ENCODE results near the gene CCDC97. TPM values are rescaled to one million over a fixed set of nuclear protein-coding genes. Genes with fewer than 3 reads are reported as not detected.
"Not testable (repeated sequence)": the region's sequence is repeated elsewhere in the genome, so short reads cannot be mapped to it uniquely, and the experiment has no call there.

The CCDC97 gene
- total RNA-seq, 1 donor: 9.0 TPM

DNA sequence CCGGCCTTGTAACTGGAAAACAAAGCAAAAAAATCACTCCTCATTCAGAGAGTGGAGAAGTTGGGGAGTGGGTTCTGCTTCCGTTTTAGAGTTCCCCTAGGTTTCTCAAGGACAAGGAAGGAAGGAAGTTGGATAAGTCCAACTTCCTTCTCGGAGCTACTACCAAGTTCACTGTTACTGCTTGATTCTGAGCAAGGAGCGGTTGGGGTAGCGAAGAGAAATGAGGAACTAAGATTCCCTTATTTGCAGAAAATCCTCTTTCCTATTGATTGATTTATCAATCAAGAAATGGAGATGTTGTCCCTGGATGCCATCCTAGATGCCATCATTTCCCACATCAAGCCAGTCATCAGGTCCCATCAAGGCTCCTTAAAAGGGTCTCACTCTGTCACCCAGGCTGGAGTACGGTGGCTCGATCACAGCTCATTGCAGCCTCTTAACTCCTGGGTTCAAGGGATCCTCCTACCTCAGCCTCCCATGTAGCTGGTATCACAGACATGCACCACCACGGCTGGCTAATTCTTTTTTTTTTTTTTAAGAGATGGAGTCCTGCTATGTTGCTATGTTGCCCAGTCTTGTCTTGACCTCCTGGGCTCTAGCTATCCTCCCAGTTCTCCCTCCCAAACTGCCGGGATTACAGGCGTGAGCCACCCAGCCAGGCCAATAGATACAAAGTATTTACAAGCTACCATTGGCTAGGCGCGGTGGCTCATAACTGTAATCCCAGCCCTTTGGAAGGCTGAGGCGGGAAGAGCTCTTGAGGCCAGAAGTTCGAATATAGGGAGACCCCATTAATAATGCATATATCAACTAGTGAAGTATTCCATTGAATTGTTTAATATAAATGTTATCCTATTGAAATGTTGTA, 54.8 kb downstream of the CCDC97 start:
- H4K20me1 ChIP-seq (ENCODE audit: insufficient read depth, low read length): no peaks in the 10 kb centered on the region
- H3K4me2 ChIP-seq (ENCODE audit: insufficient read depth, low read length): peak overlapping the region; percentile 87
- H3K36me3 ChIP-seq (ENCODE audit: insufficient read depth, low read length): peaks cover 5% of the 10 kb centered on the region
- no peaks in the 10 kb centered on the region for H3K9me3 ChIP-seq (ENCODE audit: low read depth, low read length)
- H3K4me1 ChIP-seq (ENCODE audit: insufficient read depth, low read length): peaks cover 24% of the 10 kb centered on the region
- DNase-seq (ENCODE audit: insufficient read length, low spot score, missing footprints): no peak
- peaks cover 42% of the 10 kb centered on the region for H3K79me2 ChIP-seq (ENCODE audit: insufficient read depth, low read length)
- H3K4me3 ChIP-seq (ENCODE audit: insufficient read depth, low read length): peak overlapping the region; percentile 94
- no peaks in the 10 kb centered on the region for H3K27me3 ChIP-seq (ENCODE audit: insufficient read depth, low read length)
- TF ChIP-seq, protein P1, sequence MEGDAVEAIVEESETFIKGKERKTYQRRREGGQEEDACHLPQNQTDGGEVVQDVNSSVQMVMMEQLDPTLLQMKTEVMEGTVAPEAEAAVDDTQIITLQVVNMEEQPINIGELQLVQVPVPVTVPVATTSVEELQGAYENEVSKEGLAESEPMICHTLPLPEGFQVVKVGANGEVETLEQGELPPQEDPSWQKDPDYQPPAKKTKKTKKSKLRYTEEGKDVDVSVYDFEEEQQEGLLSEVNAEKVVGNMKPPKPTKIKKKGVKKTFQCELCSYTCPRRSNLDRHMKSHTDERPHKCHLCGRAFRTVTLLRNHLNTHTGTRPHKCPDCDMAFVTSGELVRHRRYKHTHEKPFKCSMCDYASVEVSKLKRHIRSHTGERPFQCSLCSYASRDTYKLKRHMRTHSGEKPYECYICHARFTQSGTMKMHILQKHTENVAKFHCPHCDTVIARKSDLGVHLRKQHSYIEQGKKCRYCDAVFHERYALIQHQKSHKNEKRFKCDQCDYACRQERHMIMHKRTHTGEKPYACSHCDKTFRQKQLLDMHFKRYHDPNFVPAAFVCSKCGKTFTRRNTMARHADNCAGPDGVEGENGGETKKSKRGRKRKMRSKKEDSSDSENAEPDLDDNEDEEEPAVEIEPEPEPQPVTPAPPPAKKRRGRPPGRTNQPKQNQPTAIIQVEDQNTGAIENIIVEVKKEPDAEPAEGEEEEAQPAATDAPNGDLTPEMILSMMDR (IDR thresholded peaks at IDR 0.05; ENCODE audit: extremely low read depth, low read depth, low read length): no peak
- H3K27ac ChIP-seq (ENCODE audit: low read depth, low read length): peak overlapping the region; percentile 100
- peak overlapping the region; percentile 83 for H2AFZ ChIP-seq (ENCODE audit: low read length)

DNA sequence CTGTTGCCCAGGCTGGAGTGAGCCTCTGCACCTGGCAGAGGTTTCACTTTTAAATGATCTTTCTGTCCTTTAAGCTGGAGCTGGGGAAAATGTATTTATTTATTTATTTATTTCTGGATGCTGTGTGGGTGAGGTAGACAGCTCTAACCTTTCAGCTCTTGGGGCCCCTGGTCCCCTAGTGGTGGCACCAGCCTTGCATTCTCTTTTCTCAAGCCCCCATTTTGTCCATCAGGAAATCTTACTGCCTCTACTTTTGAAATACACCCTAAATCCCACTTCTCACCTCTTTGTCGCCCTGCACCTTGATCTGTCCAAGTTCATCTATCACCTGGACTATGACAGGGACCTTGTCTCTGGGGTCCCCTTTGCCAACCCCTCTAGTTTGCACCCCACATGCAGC, 56.1 kb downstream of the CCDC97 start:
- Histone ChIP-seq H4K20me1 (ENCODE audit: insufficient read depth, low read length) (no peaks in the 10 kb centered on the region), H3K4me2 (ENCODE audit: insufficient read depth, low read length) (no peak overlapping the region), H3K9me3 (ENCODE audit: low read depth, low read length) (no peaks in the 10 kb centered on the region), H3K27ac (ENCODE audit: low read depth, low read length) (peak overlapping the region; percentile 41), H3K4me3 (ENCODE audit: insufficient read depth, low read length) (no peak overlapping the region), H3K79me2 (ENCODE audit: insufficient read depth, low read length) (peaks cover 45% of the 10 kb centered on the region), H3K36me3 (ENCODE audit: insufficient read depth, low read length) (peaks cover 3% of the 10 kb centered on the region), H3K27me3 (ENCODE audit: insufficient read depth, low read length) (no peaks in the 10 kb centered on the region), H3K4me1 (ENCODE audit: insufficient read depth, low read length) (peaks cover 24% of the 10 kb centered on the region), H2AFZ (ENCODE audit: low read length) (no peak overlapping the region)
- TF ChIP-seq, protein P1 (IDR thresholded peaks at IDR 0.05; ENCODE audit: extremely low read depth, low read depth, low read length): peak; percentile 21
- no peak for DNase-seq (ENCODE audit: insufficient read length, low spot score, missing footprints)

DNA sequence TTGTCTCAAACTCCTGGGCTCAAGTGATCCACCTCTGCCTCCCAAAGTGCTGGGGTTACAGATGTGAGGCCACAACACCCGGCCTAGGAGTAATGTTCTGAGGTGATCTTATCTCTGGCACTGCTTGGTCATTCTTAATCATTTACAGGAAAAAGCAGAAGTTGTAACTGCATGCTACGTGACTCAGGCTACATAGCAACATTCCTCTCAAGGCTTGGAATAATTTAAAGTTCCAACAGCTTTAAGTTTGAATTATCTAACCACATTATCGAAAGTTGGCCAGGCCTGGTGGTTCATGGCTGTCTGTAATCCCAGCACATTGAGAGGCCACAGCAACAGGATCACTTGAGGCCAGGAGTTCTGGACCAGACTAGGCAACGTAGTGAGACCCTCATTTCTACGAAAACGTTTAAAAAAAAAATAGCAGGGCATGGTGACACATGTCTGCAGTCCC, 57.9 kb downstream of the CCDC97 start:
- no peaks in the 10 kb centered on the region for H4K20me1 ChIP-seq (ENCODE audit: insufficient read depth, low read length)
- no peaks in the 10 kb centered on the region for H3K9me3 ChIP-seq (ENCODE audit: low read depth, low read length)
- H3K36me3 ChIP-seq (ENCODE audit: insufficient read depth, low read length): no peaks in the 10 kb centered on the region
- no peaks in the 10 kb centered on the region for H3K27me3 ChIP-seq (ENCODE audit: insufficient read depth, low read length)
- TF ChIP-seq, protein P1 (IDR thresholded peaks at IDR 0.05; ENCODE audit: extremely low read depth, low read depth, low read length): no peak
- peak overlapping the region; percentile 54 for H3K4me2 ChIP-seq (ENCODE audit: insufficient read depth, low read length)
- peak; percentile 90 for DNase-seq (ENCODE audit: insufficient read length, low spot score, missing footprints)
- H3K27ac ChIP-seq (ENCODE audit: low read depth, low read length): peak overlapping the region; percentile 90
- peak overlapping the region; percentile 35 for H2AFZ ChIP-seq (ENCODE audit: low read length)
- H3K79me2 ChIP-seq (ENCODE audit: insufficient read depth, low read length): peaks cover 51% of the 10 kb centered on the region
- peaks cover 24% of the 10 kb centered on the region for H3K4me1 ChIP-seq (ENCODE audit: insufficient read depth, low read length)
- H3K4me3 ChIP-seq (ENCODE audit: insufficient read depth, low read length): no peak overlapping the region

DNA sequence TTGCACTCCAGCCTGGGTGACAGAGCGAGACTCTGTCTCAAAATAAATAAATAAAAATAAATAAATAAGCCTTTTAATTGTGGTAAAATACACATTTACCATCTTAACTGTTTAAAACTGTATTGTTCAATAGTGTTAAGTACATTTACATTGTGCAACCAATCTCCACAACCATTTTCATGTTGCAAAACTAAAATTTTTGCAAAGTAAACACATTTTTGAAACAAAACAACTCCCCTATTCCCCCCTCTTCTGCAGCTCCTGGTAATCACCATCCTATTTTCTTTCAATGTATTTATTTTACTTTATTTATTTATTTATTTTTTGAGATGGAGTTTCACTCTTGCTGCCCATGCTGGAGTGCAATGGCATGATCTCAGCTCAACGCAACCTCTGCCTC, 59.8 kb downstream of the CCDC97 start:
- no peaks in the 10 kb centered on the region for H3K9me3 ChIP-seq (ENCODE audit: low read depth, low read length)
- H3K4me1 ChIP-seq (ENCODE audit: insufficient read depth, low read length): peaks cover 18% of the 10 kb centered on the region
- H3K27ac ChIP-seq (ENCODE audit: low read depth, low read length): no peak overlapping the region
- H4K20me1 ChIP-seq (ENCODE audit: insufficient read depth, low read length): peaks cover 10% of the 10 kb centered on the region
- TF ChIP-seq, protein P1 (IDR thresholded peaks at IDR 0.05; ENCODE audit: extremely low read depth, low read depth, low read length): no peak
- H3K36me3 ChIP-seq (ENCODE audit: insufficient read depth, low read length): no peaks in the 10 kb centered on the region
- no peak overlapping the region for H2AFZ ChIP-seq (ENCODE audit: low read length)
- no peak overlapping the region for H3K4me3 ChIP-seq (ENCODE audit: insufficient read depth, low read length)
- DNase-seq (ENCODE audit: insufficient read length, low spot score, missing footprints): no peak
- no peaks in the 10 kb centered on the region for H3K27me3 ChIP-seq (ENCODE audit: insufficient read depth, low read length)
- H3K4me2 ChIP-seq (ENCODE audit: insufficient read depth, low read length): no peak overlapping the region
- H3K79me2 ChIP-seq (ENCODE audit: insufficient read depth, low read length): peaks cover 50% of the 10 kb centered on the region

DNA sequence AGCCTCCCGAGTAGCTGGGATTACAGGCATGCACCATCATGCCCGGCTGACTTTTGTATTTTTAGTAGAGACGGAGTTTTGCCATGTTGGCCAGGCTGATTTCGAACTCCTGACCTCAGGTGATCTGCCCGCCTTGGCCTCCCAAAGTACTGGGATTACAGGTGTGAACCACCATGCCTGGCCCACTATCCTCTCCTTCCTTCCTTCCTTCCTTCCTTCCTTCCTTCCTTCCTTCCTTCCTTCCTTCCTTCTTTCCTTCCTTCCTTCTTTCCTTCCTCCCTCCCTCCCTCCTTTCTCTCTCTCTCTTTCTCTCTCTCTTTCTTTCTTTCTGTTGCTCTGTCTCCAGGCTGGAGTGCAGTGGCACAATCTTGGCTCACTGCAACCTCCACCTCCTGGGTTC, 61.1 kb downstream of the CCDC97 start:
- not testable (repeated sequence) for H3K36me3 ChIP-seq (ENCODE audit: insufficient read depth, low read length); H3K4me3 ChIP-seq (ENCODE audit: insufficient read depth, low read length); H3K27ac ChIP-seq (ENCODE audit: low read depth, low read length); H3K9me3 ChIP-seq (ENCODE audit: low read depth, low read length); DNase-seq (ENCODE audit: insufficient read length, low spot score, missing footprints); H3K4me2 ChIP-seq (ENCODE audit: insufficient read depth, low read length); H3K27me3 ChIP-seq (ENCODE audit: insufficient read depth, low read length); H2AFZ ChIP-seq (ENCODE audit: low read length)
- Histone ChIP-seq H4K20me1 (ENCODE audit: insufficient read depth, low read length) (peaks cover 13% of the 10 kb centered on the region), H3K4me1 (ENCODE audit: insufficient read depth, low read length) (peaks cover 18% of the 10 kb centered on the region), H3K79me2 (ENCODE audit: insufficient read depth, low read length) (peaks cover 41% of the 10 kb centered on the region)
